Neural crest cell (in vitro differentiated cells): ENCODE results near the gene IMPDH1. TPM values are rescaled to one million over a fixed set of nuclear protein-coding genes. Genes with fewer than 3 reads are reported as not detected.

Source experiments
- DNase-seq: peaks from one replicate; pipeline ENCODE4 v3.0.0; 2021; ENCODE audit warnings: low read depth, mixed read lengths, low spot score
- H3K27ac Mint-ChIP-seq: one replicate; pipeline ENCODE4 v1.8.0; 2021; ENCODE audit warnings: mild to moderate bottlenecking, mixed read lengths; ENCODE audit not compliant: unreplicated experiment
- H3K27me3 Mint-ChIP-seq: 2 replicates; pipeline ENCODE4 v1.8.0; 2021; ENCODE audit warnings: low read depth, mild to moderate bottlenecking, mixed read lengths
- H3K36me3 Mint-ChIP-seq: 2 replicates; pipeline ENCODE4 v1.8.0; 2021; ENCODE audit warnings: low read depth, mild to moderate bottlenecking, mixed read lengths
- H3K4me1 Mint-ChIP-seq: 2 replicates; pipeline ENCODE4 v1.8.0; 2021; ENCODE audit warnings: mixed read lengths
- H3K4me3 Mint-ChIP-seq: one replicate; pipeline ENCODE4 v1.8.0; 2021; ENCODE audit warnings: mild to moderate bottlenecking, mixed read lengths
- H3K9me3 Mint-ChIP-seq: 2 replicates; pipeline ENCODE4 v1.8.0; 2021; ENCODE audit warnings: mixed read lengths
- CTCF ChIP-seq: fragments of 200-600 bp; sonication (generic); conservative IDR thresholded peaks from 2 replicates; pipeline ENCODE4 v1.5.0; 2021; ENCODE audit warnings: antibody characterized with exemption, mild to moderate bottlenecking
- total RNA-seq: library from RNA; stranded (reverse); gene quantifications from 2 replicates; pipeline ENCODE4 v1.2.1, GENCODE V29; 2021

IMPDH1 gene
- total RNA-seq, 1 donor from 2014 or later, result 56.7 TPM

DNA sequence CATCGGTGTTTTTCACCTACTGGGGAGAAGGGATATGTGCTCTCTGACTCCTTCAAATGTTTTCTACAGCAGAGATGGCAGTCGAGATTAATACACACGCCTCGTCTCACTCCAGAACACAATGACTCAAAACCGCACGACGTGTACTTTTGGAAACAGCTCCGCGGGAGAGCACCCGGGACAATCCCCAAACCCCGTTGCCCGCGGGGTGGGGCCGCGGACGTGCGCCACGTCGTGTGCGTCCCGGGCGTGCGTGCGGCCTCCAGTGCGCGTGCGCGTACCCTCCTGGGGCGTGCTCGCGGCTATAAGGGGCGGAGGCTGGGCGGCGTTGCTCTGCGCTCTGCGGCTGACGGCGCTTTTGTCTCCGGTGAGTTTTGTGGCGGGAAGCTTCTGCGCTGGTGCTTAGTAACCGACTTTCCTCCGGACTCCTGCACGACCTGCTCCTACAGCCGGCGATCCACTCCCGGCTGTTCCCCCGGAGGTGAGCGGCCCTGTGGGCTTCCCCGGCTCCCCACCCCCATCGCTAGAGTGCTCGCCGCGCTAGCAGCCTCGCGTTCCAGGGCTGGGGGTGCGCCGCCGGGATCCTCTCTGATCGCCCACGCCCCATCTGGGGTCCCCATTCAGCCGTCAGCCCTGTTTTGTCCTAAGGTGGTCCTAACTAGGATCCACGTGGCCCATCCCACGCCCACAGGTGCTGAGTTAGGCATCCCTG is 45.9 kb upstream of the IMPDH1 start, which contains the start of gene HILPDA:
Gene HILPDA, plus strand, starts transcription at position 336 of the 712 bp plus-strand sequence. CDS start 1,391 bp downstream, outside the sequence.
- peak within 1 kb of the TSS; percentile 94 for H3K4me3 Mint-ChIP-seq
- peaks cover 56% of the 10 kb centered on the region for H3K4me1 Mint-ChIP-seq
- peak; percentile 86 for DNase-seq
- H3K9me3 Mint-ChIP-seq, result no peaks in the 10 kb centered on the region
- peak within 1 kb of the TSS; percentile 99 for H3K27ac Mint-ChIP-seq
- H3K36me3 Mint-ChIP-seq, result peaks cover 9% of the 10 kb centered on the region
- H3K27me3 Mint-ChIP-seq, result peaks cover 14% of the 10 kb centered on the region
- peak; percentile 26 for TF ChIP-seq CTCF

GRCh38 chr7:128454808-128455542 is 45.2 kb upstream of the IMPDH1 start:
- TF ChIP-seq CTCF, result peak; percentile 22
- Mint-ChIP-seq H3K4me3 (peak overlapping the region; percentile 94), H3K36me3 (peaks cover 9% of the 10 kb centered on the region), H3K27me3 (peaks cover 16% of the 10 kb centered on the region), H3K4me1 (peaks cover 54% of the 10 kb centered on the region), H3K9me3 (no peaks in the 10 kb centered on the region), H3K27ac (peak overlapping the region; percentile 95)
- no peak for DNase-seq

- Mint-ChIP-seq H3K9me3 (no peaks in the 10 kb centered on the region), H3K36me3 (peaks cover 9% of the 10 kb centered on the region), H3K27me3 (peaks cover 16% of the 10 kb centered on the region), H3K4me1 (peaks cover 46% of the 10 kb centered on the region), H3K27ac (peak overlapping the region; percentile 23), H3K4me3 (peak overlapping the region; percentile 94)
- no peak for TF ChIP-seq CTCF
- DNase-seq, result peak; percentile 47
Measured at GRCh38 chr7:128453836-128454804, 44.3 kb upstream of the IMPDH1 start.

- H3K4me3 Mint-ChIP-seq, result peak overlapping the region; percentile 74
- no peak for DNase-seq
Measured at GRCh38 chr7:128452552-128452951, 42.8 kb upstream of the IMPDH1 start.

More at GRCh38 chr7:128452552-128452951, 42.8 kb upstream of the IMPDH1 start:
- peak overlapping the region; percentile 39 for H3K27ac Mint-ChIP-seq
- H3K9me3 Mint-ChIP-seq, result no peaks in the 10 kb centered on the region
- H3K27me3 Mint-ChIP-seq, result peaks cover 16% of the 10 kb centered on the region
- no peak for TF ChIP-seq CTCF
- H3K36me3 Mint-ChIP-seq, result peaks cover 3% of the 10 kb centered on the region
- H3K4me1 Mint-ChIP-seq, result peaks cover 31% of the 10 kb centered on the region
